ENCODE data around the gene ACACB.

ACACB gene

GRCh38 chr12:109307051-109307450, 190.7 kb downstream of the ACACB start:
- no peak for DNase-seq

DNA sequence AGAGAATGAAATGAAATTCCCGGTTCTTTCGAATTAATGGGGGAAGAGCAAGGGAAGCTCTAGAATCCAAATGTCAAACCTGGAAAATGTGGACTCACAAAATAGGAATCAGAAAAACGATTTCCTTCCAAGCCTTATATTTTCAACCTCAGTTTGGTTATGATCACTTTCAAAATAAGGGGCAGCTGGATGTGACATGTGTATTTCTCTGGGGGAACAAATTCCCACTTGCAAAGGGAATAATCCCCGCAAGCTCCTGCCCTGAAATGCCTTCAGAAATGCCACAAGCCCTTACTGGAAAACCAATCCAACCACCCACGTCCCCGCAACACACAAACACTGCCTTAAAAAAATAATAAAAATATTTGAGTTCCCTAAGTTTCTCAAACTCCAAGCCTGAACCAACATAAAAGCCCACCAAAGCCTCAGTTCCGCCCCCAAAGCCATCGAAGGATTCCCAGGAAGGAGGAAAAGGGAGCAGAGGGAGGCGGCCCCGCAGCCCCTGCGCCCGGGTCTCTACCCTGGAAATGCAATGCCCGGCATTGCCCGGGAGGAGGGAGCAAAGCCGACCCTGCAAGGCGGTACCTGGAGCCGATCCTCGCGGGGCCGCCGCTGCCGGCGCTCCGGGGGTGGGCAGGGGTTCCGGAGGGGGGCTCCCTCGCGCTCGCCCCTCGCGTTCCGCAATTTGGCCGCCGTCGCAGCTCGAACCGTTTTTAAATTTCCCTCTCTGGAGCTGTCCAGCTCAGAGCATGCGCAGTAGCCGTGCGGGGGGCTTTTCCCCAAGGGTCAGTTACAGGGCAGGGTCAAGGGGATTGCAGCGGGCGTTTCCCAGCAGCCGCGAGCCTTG, 192.4 kb downstream of the ACACB start, which contains the start of gene FOXN4:
Gene FOXN4, minus strand, starts transcription at position 751 of the 847 bp plus-strand sequence. CDS start 963 bp downstream, outside the sequence.
- DNase-seq: no peak

DNA sequence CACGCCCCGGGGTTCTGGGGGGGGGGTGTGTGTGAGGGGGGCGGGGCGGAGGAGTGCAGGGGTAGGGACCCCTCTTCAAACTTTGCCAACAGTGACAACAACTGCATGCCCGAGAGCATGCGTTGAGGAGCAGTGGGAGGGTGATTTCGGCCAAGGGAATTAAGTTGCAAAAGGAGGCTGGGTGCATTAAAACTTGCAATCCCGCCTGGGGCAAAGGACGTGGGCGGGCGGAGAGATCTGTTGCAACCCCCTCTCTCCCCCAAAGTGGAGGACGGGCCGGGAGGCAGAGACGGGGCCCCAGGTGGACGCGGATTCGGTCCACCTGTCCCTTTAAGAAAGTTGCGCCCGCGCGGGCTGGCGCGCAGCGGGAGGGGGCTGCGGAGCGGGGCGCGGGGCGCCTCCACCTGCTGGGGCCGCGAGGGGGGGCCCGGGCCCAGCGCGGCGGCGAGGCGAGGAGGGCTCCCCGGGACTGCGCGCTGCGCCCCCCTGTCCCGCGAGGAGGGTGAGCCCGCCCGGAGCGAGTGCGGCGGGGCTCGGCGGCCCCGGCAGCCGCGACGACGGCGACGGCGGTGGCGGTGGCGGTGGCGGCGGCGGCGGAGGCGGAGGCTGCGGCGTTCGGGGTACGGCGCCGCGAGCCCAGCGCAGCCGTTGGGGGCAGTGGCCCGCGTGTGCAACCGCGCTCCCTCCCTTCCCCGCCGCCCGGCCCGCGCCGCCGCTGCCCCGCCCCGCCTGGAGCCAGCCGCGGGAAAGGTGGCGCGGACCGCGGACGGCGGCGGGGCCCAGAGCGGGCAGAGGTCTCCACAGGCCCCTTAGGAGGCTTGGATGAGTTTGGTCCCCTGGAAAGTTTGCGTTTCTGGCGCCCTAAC, 193.2 kb downstream of the ACACB start:
- no peak for DNase-seq

DNA sequence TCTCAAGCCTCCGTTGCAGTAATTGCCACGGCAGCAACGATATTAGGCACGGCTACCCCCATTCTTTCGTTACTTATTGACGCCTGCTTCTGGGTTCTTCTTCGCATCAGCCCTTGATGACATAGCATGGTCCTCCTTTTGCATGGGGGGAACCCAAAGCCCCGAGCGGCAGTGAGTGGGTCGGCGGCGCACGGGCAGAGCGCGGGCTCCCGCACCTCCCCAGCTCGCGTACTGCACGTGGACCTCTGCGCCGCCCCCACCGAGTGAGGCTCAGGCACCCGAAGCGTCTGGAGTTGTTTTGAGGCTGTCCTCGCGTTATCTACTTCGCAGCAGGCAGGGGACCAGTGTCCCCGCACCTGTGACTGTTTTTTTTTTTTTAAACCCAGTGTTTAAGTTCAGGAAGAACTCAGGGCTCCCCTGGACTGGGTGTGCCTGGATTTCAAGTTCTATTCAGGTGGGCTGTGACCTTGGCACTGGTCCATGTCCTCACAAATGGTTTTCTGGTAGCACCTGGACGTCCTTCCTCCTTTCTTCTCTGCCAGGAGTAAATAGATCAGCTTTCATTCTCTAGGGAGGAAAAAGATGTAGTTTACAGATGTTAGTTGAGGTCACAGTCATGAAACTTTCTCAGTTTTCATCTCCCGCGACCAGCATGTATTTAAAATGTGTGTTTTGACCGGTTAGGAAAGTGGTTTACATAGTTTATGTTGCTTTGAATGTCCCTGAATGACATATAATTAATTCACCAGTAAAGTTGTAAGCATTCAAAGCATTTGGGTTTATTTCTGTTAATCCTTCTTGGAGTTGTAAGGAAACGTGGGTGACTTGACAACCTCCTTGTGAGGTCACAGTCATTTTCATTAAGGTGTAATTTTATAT, 194.1 kb downstream of the ACACB start:
- no peak for DNase-seq

Measured in fibroblast of skin of scalp (primary cell).